G401 (cell line): ENCODE measurements around the gene AADACL4. TPM values are rescaled to one million over a fixed set of nuclear protein-coding genes. Genes with fewer than 3 reads are reported as not detected.
"Not testable (repeated sequence)": the region's sequence is repeated elsewhere in the genome, so short reads cannot be mapped to it uniquely, and the experiment has no call there.

Source experiments
- DNase-seq: peaks from one replicate; pipeline ENCODE4 v3.0.0-alpha.2; 2015; ENCODE audit warnings: low spot score
- in situ Hi-C: cut with HindIII; loops from 2 replicates; pipeline ENCODE4 v1.10.0; 2016; ENCODE audit warnings: low sequenced_read_pairs, mixed read lengths
- total RNA-seq: library from RNA; depleted of rRNA; stranded (reverse); fragments of >200 nt; shearing (Covaris generic); gene quantifications from 2 replicates; pipeline ENCODE4 v1.2.3, GENCODE V29; 2014

Gene AADACL4
- total RNA-seq, 1 experiment from 2014 or later = not detected

GRCh38 chr1:12625276-12625675, 18.6 kb upstream of the AADACL4 start:
- in situ Hi-C loops = no loop called here

GRCh38 chr1:12626888-12627287, 17.0 kb upstream of the AADACL4 start:
- in situ Hi-C loops = no loop called here
- no peak for DNase-seq

More at GRCh38 chr1:12625276-12625675, 18.6 kb upstream of the AADACL4 start:
- DNase-seq = no peak

- in situ Hi-C loops = no loop called here
- DNase-seq = no peak
Observed at GRCh38 chr1:12627296-12627695, 16.6 kb upstream of the AADACL4 start.

GRCh38 chr1:12629511-12629956, 14.4 kb upstream of the AADACL4 start:
- DNase-seq = no peak
- in situ Hi-C loops = no loop called here

GRCh38 chr1:12629985-12630760, 13.7 kb upstream of the AADACL4 start:
- DNase-seq = no peak
- in situ Hi-C loops = no loop called here

GRCh38 chr1:12630946-12631530, 12.8 kb upstream of the AADACL4 start:
- in situ Hi-C loops = no loop called here

GRCh38 chr1:12631571-12631970, 12.3 kb upstream of the AADACL4 start:
- in situ Hi-C loops = no loop called here
- no peak for DNase-seq

More at GRCh38 chr1:12630946-12631530, 12.8 kb upstream of the AADACL4 start:
- no peak for DNase-seq

GRCh38 chr1:12634156-12634555, 9.7 kb upstream of the AADACL4 start:
- in situ Hi-C loops = no loop called here
- DNase-seq = no peak

GRCh38 chr1:12634696-12635202, 9.1 kb upstream of the AADACL4 start:
- in situ Hi-C loops = no loop called here
- DNase-seq = no peak

GRCh38 chr1:12636098-12636950, 7.6 kb upstream of the AADACL4 start:
- in situ Hi-C loops = no loop called here
- no peak for DNase-seq

GRCh38 chr1:12637693-12638092, 6.2 kb upstream of the AADACL4 start:
- in situ Hi-C loops = no loop called here

GRCh38 chr1:12640237-12640957, 3.5 kb upstream of the AADACL4 start:
- in situ Hi-C loops = no loop called here
- no peak for DNase-seq

More at GRCh38 chr1:12637693-12638092, 6.2 kb upstream of the AADACL4 start:
- no peak for DNase-seq

- DNase-seq = no peak
- in situ Hi-C loops = no loop called here
Observed at GRCh38 chr1:12640958-12641272, 3.0 kb upstream of the AADACL4 start.

- in situ Hi-C loops = no loop called here
- DNase-seq = no peak
Observed at GRCh38 chr1:12643079-12643478, 806 bp upstream of the AADACL4 start.

- in situ Hi-C loops = no loop called here
- DNase-seq = no peak
Observed at GRCh38 chr1:12644237-12644636, 352 bp downstream of the AADACL4 start.

- in situ Hi-C loops = no loop called here
- no peak for DNase-seq
Observed at GRCh38 chr1:12644829-12645228, 944 bp downstream of the AADACL4 start.

GRCh38 chr1:12645401-12645800, 1.5 kb downstream of the AADACL4 start:
- in situ Hi-C loops, DNase-seq: not testable (repeated sequence)

GRCh38 chr1:12648741-12649140, 4.9 kb downstream of the AADACL4 start:
- in situ Hi-C loops = no loop called here
- DNase-seq = no peak

- in situ Hi-C loops = no loop called here
- DNase-seq = no peak
Observed at GRCh38 chr1:12649971-12650421, 6.1 kb downstream of the AADACL4 start.
